GM18526 (cell line): Measurements from ENCODE around the gene GPR55.

Experiments
- POLR2A ChIP-seq: IDR thresholded peaks from 3 replicates; pipeline ENCODE4 v1.6.1; 2011; ENCODE audit not compliant: insufficient read length; ENCODE audit errors: extremely low read depth

GPR55 gene

DNA sequence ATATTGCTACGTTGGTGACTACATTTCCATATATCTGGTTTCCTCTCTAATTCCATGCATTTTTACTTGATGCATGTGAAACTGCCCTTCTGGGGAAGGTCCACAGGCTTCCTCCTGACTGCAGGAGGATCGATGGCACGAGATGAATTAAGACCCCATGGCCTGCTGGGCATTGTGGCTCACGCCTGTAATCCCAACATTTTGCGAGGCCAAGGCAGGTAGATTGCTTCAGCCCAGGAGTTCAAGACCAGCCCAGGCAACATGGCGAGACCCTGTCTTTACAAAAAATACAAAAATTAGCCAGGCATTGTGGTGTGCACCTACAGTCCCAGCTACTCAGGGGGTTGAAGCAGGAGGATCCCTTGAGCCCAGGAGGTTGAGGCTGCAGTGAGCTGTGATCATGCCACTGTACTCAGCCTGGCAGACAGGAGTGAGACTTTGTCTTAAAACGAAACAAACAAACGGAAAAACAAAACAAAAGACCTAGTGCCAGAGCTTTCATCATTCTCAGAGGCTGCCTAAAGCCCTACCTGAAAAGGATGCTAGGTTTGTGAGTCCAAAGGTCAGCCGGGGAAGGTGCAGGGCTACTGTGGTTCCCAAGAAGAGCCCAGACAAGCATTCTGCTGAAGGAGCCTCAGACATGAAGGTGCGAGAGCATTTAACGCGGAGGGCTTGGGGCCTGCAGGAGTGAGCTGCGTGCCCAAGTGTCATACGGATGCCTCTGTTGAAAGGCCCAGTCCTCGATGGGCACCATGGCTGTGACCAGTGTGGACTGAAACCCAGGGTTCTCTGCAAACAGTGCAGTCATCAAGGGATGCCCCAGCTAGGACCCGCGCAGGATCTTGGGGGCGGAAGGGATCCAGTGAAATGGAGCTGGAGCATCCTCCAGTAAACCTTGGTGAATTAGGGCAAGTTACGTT, 21.6 kb downstream of the GPR55 start:
- TF ChIP-seq POLR2A, result no peak

DNA sequence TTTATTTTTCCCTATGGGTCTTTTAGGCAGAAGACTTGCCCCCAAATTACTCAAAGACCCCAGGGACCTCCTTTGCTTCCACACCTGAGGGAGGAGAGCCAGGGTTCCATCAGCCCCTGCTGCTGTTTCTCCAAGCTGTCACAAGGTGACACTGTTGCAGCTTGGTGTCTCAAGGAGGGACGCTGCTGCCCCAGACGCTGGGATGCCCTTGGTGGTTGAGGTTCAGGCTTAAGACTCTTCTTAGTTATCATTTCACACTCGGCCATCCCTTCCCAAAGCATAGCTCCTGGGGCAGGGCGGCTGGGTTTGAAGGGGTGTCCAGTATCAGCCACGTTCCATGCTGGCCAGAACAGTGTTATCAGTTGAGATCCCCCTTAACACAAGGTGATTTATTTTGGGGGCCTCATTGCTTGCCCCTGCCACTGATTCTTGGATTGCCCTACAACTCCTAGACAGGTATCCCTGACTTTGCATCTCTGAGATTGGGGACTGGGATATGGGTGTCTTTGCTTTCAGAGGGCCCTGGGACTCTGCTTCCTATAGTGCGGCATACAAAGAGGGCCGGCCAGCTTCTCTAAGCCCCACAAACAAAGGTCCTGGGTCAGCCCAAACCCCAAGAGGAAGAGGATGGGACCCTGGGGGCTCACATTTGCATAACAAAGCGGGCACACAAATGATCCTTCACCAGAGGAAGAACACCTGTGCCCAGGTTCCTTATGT, 22.7 kb downstream of the GPR55 start:
- no peak for TF ChIP-seq POLR2A

DNA sequence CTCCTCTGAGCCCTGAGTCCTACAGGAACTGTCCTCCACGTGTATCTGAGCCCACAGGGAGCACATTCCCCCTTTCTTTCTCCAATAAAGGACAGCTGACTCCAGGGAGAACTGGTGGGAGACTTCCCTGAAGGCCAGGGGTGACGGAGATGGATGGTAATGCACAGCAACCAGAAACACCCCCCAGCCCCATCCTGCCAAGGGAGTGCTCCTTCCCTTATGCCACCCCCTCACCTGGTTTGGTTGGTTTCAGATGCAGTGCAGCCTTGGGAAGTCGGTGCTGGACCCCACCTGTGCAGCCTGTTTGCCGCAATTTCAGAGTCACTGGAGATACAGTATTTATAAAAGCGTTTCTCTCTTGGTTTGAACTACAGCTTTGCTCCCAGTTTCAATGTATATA, 24.0 kb downstream of the GPR55 start:
- TF ChIP-seq POLR2A, result no peak

DNA sequence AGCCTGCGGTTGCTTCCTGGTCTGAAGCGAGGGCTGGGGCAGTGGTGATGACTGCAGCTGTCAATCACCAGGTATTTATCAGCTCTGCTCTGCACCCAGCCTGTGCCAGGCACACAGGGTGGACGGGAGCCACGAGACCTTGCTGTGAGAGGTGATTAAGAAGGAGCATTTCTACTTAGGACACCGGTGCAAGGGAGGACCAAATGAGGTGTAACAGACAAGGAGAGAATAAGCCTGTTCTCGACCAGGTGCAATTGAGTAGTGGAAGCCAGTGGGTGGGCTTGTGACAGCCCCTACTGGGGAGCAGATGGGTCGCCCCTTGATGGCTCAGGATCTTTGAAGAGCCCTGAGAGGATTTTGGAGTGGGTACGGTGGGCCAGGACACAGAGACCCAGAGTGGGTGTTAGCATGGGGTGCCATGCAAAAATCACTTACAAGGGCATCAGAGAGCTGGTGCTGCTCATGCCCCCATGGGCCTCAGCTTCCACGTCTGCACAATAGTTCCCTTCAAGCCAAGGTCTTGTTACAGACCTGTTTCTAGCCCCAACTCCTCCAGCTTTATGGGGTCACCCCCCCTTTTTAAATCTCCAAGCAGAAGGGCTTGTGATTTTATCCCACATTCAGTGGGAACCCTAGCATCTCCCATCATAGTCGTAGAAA, 24.6 kb downstream of the GPR55 start:
- no peak for TF ChIP-seq POLR2A

DNA sequence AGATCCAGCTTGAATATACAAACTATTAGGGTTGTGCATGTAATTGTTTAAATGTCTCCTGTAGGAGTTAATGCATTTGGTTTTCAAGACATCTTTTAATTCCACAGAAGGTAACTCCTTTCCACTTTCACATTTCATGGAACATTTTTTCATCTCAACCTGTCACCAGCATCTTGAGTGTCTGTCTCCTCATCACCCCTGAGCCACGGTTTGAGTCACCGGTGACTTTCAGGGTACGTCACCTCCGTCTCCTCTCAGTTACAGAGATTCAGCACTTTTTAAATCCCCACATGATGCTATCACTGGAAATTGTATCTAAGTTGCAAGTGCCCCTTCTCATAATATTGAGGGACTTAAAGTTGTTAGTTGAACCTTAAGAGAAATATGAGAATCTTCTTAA, 25.3 kb downstream of the GPR55 start:
- TF ChIP-seq POLR2A, result no peak

DNA sequence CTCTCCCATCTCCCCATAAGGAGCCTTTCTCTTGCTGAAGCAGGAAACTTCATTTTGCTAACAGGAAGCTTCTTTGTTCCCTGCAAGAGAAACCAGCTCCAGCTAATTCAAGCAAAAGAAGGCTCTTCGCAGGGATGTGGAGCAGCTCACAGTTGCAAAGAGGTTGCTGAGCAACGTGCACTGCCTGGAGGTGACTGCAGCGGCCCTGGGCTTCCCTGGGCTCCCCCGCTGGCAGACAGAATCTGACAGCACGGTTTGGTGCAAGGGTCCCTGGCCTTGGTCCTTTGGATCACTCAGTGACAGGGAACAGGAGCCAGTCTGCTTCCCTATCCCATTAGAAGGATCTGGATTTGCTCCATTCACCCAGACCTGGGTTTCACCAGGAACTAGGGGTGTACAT, 25.8 kb downstream of the GPR55 start:
- no peak for TF ChIP-seq POLR2A

DNA sequence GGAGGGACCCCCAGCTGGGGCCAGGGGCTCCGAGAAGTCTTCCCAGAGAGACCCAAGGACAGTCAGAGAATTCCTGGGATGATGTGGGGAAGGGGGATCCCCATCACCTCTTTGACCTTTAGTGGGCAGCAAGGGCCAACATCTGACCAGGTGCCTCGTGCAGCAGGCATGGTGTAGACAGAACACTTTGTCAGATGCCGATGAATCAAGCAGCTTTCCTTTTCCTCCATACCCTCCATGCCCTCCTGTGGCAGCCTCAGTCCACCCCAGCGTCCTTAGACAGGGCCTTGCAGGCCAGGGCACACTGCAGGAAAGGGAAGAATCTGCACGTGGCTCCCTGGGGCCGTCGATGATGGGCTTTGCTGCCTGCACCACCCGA, 26.3 kb downstream of the GPR55 start:
- TF ChIP-seq POLR2A, result no peak

DNA sequence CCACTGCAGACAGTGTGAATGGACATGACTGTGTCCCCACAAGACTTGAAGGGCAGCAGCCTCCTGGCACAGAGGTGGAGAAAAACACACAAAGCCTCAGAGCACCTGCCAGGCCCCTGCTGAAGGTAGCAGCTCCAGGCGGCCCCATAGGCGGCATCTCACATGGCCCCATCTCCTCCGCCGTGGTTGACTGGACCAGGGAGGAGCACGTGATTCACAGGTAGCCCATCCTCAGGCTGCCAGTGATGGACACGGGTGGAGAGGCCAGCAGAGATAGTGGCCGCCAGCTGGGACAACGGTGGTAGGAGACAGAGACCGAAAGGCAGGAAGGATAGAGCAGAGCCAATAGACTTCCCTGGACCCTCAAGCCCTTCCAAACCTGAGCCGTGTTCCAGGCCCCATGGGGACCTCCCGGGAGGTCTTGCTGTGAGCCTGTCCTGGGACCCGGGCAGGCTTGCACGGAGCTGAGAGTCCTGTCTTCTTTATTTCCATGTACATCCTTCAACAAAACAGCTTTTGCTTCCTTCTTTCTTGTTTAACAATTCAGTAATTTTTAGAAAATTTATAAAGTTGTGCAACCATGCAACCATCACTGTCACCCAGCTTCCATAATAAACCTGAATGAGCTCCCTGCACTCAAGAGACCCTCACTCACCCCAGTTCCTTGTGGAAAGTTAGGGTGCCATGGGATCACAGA, 26.9 kb downstream of the GPR55 start:
- TF ChIP-seq POLR2A, result no peak

DNA sequence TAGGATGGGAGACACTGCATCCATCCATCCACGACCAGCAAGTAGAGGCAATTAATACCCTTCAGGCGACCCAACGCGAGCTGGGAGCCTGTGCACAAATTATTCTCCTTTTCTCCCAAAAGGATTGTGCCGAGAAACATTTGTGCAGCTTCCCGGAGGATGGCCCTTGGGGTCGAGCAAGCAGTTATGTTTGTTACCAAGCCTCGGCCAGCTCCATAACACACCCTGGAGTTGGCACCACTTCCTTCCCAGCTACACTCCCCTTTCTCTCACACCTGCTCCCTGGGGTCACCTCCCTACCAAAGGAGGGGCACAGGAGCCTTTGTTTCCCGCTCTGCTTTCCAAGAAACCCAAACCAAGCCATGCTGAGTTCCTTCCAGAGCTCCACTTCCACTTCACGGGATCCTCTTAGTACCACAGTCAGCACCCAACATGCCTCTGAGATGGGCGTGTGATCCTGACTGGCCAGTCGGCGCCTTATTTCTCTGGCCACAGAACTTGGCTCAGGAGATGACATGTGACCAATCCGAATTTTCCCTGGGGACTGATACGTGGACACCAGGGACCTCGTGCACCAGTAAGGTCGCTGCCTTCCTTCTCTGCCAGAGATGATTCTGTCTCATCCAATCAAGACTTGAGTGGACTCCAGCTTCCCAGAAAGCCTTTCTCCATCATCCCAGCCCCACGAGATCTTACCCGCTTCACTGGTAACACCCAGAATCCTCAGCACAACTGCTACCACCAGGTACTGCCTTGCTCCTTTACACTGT, 28.5 kb downstream of the GPR55 start:
- TF ChIP-seq POLR2A, result no peak

DNA sequence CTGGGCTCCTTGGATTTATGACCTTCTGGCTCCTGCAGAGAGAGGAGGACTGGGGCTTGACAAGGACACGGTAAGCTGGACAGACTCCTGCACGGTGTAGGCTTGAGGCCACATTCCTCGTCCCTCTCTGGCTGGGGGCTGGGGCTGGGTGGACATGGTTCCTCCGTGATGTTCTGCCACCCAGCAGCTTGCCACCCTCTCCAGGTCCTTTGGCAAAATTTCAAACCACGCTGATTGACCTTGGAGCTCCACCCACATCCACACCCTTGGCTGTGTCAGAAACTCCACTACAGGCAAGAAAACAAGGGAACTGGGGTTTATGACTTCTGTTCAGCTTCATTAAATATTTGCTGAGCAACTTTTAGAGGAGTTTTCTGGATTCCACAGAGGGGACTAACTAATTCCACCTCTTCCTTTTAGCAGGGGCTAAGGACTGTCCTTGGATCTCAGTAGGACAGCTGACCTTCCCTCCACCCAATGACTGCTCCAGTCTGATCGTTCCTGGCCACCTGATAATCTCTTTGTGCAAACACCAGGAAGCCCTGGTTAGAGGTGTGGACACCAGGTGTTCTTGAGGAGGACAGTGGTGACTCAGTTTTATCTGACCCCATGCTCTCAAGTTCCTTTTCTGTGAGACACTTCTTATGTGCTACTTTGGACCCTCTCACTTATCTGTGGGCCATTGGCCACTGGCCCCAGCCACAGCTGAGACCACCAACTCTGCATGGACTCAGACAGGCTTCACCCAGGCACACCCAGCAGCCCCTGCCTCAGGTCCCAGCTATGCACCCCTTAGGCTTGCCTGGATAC, 29.3 kb downstream of the GPR55 start:
- no peak for TF ChIP-seq POLR2A

DNA sequence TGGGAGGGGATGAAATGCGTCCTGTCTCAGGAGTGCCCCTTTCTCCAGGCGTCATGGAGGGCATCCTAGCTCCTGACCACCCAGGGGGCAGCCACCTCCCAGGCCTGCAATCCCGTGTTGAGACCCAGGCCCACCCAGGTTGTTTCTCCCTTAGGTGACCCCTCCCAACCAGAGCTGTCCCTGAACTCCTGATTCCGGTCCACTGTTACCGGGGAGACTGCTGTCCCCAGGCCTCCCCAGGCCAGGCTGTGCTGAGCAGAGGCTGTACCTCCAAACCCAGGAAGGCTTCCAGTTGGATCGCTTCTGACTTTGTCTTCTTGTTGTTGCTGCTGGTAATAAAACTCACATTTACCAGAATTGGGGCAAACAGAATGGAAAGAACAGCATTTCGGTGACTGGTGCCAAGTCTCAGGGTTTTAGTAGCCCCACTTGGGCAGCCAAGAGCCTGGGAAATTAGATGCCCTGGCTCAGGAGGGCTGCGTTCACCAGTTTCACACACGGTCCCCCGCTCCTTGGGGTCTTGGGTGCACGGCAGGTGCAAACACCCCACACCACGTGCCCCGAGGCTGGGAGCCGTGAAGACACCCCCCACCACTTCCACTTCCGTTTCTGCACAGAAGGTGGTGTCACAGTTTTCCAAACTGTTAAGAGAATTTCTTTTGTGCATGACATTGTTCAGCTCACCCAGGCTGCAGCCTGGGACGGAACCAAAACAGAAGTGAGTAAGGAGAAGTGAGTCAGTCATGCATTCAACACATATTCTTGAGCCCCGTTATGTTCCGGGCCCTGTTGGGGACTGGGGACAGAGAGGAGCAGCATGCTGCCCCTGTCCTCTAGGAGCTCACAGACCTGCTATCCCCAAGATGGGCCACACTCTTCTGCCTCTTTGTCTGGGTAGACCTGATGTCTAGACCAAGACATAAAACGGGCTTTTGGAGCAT, 30.9 kb downstream of the GPR55 start:
- TF ChIP-seq POLR2A, result no peak

DNA sequence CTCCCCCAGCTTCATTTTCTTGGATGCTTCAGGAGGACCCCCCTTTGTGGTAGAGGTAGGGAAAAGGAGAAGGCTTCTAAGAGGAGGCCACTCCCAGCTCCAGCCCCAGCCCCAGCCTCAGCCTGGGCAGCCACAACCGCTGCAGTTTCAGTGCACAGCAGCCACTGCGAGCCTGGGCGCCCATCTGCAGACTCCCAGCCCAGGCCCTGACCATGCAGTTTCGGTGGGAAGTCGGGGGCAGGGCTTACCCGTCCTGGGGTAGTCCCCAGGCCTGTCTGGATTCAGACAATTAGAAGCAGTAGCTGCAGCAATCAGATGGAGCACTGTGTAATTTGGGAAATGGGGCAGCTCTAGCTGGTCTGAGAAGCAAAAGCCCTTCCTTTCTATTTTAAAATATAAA, 31.7 kb downstream of the GPR55 start:
- no peak for TF ChIP-seq POLR2A

DNA sequence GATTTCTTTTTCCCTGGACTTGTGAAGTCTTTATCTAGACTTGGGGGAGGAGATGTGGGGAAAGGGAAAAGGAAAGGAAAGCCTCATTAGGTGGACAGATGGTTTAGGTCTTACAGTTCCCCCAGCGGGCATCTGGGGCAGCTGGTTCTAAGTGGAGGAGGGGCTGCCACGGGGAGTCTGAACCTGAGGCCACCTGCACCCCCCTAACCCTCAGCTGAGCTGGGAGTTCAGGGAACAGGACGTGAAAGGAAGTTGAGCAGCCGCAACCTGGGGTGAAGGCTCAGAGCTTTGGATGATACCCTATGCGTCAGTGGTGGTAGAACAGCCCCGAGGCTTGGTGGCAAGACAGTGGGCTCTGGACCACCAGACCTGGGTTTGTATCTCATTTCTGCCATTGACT, 33.5 kb downstream of the GPR55 start:
- no peak for TF ChIP-seq POLR2A
